Activated naive CD4-positive, alpha-beta T cell treated with anti-CD3 and anti-CD28 coated beads, Interleukin-2, amount 10 ng/mL, durations not matched to agents 7 days and 5 days (primary cell): ENCODE measurements around the gene PRR18.
"Not testable (repeated sequence)": the region's sequence is repeated elsewhere in the genome, so short reads cannot be mapped to it uniquely, and the experiment has no call there.

Source experiments
- CTCF ChIA-PET: fragments of 350-600 bp; sonication (Branson Sonifier 250); formaldehyde crosslinking; loops from one replicate; lab custom pipeline; 2021; ENCODE audit warnings: antibody characterized with exemption; lab: Charles Lee
- DNase-seq: peaks from one replicate; pipeline ENCODE4 v3.0.0-alpha.2; 2020
- H3K27ac Mint-ChIP-seq: one replicate; pipeline ENCODE4 v1.8.0; 2021; ENCODE audit warnings: mild to moderate bottlenecking, moderate library complexity, mixed read lengths
- H3K27me3 Mint-ChIP-seq: one replicate; pipeline ENCODE4 v1.8.0; 2021; ENCODE audit warnings: mild to moderate bottlenecking, mixed read lengths
- H3K36me3 Mint-ChIP-seq: one replicate; pipeline ENCODE4 v1.8.0; 2021; ENCODE audit warnings: mixed read lengths
- H3K4me1 Mint-ChIP-seq: one replicate; pipeline ENCODE4 v1.8.0; 2021; ENCODE audit warnings: mixed read lengths
- H3K4me3 Mint-ChIP-seq: one replicate; pipeline ENCODE4 v1.8.0; 2021; ENCODE audit warnings: mild to moderate bottlenecking, moderate library complexity, mixed read lengths
- H3K9me3 Mint-ChIP-seq: one replicate; pipeline ENCODE4 v1.8.0; 2021; ENCODE audit warnings: mixed read lengths

Gene PRR18, protein sequence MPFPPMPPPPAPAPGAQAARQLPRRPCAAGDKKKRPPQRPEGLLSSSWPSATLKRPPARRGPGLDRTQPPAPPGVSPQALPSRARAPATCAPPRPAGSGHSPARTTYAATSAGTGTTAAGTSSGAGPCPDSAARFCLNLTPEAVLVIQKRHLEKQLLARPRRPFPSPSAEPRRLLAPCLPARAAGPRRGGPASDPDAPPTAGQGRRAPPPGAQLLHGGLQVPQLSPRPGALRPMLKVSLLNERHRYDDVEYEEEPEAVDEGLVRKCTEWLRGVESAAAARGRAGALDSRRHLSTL

DNA sequence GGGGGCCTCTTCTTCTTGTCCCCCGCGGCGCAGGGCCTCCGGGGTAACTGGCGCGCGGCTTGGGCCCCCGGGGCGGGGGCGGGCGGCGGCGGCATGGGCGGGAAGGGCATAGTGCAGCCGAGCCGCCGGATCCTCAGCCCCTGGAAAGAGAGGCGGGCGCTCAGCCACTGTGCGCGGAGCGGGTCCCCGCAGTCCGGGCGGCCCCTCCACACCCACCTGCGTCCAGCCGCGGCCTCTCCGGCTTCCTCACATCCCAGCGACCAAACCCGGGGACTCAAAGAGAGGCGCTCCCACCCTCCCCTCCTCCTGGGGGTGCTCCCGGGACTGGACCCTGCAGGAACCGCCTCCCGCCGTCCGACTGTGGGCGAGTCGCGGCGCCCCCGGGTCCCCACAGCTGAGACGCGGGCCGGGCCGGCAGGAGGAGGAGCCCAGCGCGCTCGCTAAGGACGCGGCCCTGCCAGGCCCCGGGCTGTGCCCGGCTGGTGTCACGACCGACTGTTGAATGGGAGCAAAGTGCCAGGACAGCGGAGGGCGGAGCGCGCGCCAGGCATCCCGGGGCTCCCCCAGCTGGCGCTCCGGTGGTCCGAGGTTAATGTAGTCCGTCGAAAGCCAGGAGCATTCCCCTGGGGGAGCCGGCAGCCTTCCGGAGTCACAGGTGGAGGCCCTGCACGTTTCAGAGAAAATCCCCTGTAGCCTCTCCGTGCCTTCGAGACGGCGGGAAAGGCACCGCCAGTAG, at the start of gene PRR18:
TSS of gene PRR18 (minus strand) at position 360 of the 736 bp plus-strand sequence. CDS start at position 110, 250 bp downstream.
- no peak for DNase-seq
- Mint-ChIP-seq H3K4me3 (no peak within 1 kb of the TSS), H3K4me1 (peaks cover 3% of the 10 kb centered on the region), H3K27me3 (peaks cover 73% of the 10 kb centered on the region), H3K9me3 (no peaks in the 10 kb centered on the region), H3K36me3 (no peaks in the 10 kb centered on the region), H3K27ac (no peak within 1 kb of the TSS)
- CTCF ChIA-PET = interaction anchor here (2.0 kb wide), 2 partner anchors 73 to 93 kb away, joined by 6 to 8 read pairs; no protein-coding TSS in a partner anchor

DNA sequence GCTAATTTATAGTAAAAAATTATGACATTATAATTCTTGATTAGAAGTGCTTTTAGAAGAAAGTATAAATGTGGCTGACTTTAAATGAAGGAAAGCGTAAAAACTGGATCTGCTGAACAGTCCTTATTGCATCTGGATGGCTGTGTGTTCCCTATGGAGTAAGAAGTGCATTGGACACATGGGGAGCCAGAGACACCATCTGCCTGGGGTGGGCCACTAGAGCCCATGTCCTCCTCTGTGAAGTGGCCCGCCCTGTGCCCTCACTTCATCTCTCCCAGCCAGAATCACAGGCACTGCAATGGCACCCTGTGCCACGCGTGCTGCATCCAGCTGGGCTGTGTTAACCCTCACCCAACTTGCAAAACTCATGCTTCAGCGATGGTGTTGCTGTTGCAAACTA, 47.4 kb upstream of the PRR18 start:
- Mint-ChIP-seq H3K4me3 (no peak overlapping the region), H3K27ac (no peak overlapping the region), H3K4me1 (peaks cover 4% of the 10 kb centered on the region), H3K36me3 (no peaks in the 10 kb centered on the region), H3K9me3 (no peaks in the 10 kb centered on the region), H3K27me3 (peaks cover 60% of the 10 kb centered on the region)
- CTCF ChIA-PET = interaction anchor here (1.1 kb wide), 1 partner anchor 43 kb away, joined by 4 read pairs; no protein-coding TSS in a partner anchor
- no peak for DNase-seq

DNA sequence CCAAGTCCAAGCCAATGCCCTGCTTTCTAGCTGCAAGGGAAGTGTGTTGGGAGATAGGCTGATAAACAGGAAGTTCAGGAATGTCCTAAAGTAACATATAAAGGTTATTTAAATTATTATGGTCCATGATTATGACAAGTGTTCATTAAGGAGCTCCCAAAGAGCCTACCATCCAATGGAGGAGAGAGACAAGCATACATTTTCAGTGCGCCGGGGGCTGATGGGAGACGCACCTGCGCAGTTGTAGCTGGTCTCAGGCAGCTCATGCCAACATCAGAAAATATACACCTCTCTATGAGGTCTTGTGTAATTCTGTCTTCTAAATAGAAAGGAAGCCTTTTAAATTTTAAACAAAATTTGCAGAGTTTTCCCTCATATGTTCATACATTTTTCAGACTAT, 46.8 kb upstream of the PRR18 start:
- no peak overlapping the region for H3K4me3 Mint-ChIP-seq
- DNase-seq = no peak
- no peaks in the 10 kb centered on the region for H3K9me3 Mint-ChIP-seq
- no peak overlapping the region for H3K27ac Mint-ChIP-seq
- peaks cover 4% of the 10 kb centered on the region for H3K4me1 Mint-ChIP-seq
- peaks cover 62% of the 10 kb centered on the region for H3K27me3 Mint-ChIP-seq
- CTCF ChIA-PET = interaction anchor here (1.1 kb wide), 1 partner anchor 42 kb away, joined by 4 read pairs; no protein-coding TSS in a partner anchor
- H3K36me3 Mint-ChIP-seq = no peaks in the 10 kb centered on the region

DNA sequence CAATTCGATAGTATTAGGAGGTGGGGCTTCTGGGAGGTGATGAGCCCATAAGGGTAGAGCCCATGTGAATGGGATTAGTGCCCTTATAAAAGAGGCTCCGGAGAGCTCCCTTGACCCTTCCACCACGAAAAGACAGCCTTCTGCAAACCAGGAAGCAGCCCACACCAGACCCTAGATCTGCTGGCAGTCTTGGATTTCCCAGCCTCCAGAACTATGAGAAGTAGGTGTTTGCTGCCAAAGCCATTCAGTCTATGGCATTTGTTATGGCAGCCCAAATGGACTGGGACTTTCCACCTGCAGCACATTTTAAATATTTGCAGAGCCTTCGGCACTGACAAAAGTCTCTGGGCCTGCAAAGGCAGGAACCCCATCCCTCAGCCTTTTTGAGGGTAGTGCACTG, 46.0 kb upstream of the PRR18 start:
- Mint-ChIP-seq H3K9me3 (no peaks in the 10 kb centered on the region), H3K36me3 (no peaks in the 10 kb centered on the region), H3K27ac (no peak overlapping the region), H3K4me3 (no peak overlapping the region), H3K4me1 (peaks cover 4% of the 10 kb centered on the region), H3K27me3 (peaks cover 63% of the 10 kb centered on the region)
- DNase-seq = no peak
- CTCF ChIA-PET = no interaction called here

DNA sequence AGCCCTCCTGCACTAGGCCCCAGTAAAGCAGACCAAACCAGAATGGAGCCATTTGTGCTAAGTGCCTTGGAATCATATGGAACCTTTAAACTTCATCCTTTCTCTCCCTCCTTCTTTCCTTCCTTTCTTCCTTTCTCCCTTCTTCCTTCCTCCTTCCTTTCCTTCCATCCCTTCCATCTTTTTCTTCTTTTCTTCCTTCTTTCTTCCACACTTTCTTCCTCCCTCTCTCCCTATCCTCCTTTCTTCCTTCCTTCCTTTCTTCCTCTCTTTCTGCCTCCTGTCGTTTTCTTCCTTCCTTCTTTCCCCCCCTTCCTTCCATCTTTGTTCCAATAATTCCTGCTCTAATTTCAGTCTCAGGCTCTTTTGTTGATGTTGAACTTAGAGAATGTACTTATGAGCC, 45.3 kb upstream of the PRR18 start:
- CTCF ChIA-PET = interaction anchor here (0.6 kb wide), 1 partner anchor 53 kb away, joined by 3 read pairs; no protein-coding TSS in a partner anchor
- Mint-ChIP-seq H3K36me3 (no peaks in the 10 kb centered on the region), H3K27me3 (peaks cover 62% of the 10 kb centered on the region)

DNA sequence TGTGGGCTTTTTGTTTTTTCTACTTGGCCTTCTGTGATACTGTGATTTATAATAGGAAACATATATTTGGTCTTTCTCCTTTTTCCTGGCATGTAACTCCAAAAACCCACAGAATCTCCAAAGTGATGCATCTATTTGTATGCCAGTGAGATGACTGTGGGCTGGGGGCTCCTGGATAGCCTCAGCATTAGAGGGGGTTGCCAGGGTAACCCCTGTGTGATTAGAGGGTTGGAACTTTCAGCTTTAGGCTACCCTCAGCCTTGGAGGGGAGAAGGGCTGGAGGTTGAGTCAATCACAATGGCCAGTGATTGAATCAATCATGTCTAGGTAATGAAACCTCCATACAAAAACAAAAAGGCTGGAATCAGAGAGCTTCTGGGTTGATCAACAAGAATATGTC, 44.7 kb upstream of the PRR18 start:
- peaks cover 66% of the 10 kb centered on the region for H3K27me3 Mint-ChIP-seq
- no peaks in the 10 kb centered on the region for H3K9me3 Mint-ChIP-seq
- peaks cover 4% of the 10 kb centered on the region for H3K4me1 Mint-ChIP-seq
- CTCF ChIA-PET = no interaction called here
- H3K27ac Mint-ChIP-seq = no peak overlapping the region
- no peaks in the 10 kb centered on the region for H3K36me3 Mint-ChIP-seq
- DNase-seq = no peak
- H3K4me3 Mint-ChIP-seq = no peak overlapping the region

More for the DNA sequence above, 45.3 kb upstream of the PRR18 start:
- Mint-ChIP-seq H3K4me3 (no peak overlapping the region), H3K27ac (no peak overlapping the region), H3K4me1 (peaks cover 4% of the 10 kb centered on the region), H3K9me3 (no peaks in the 10 kb centered on the region)
- DNase-seq = no peak

DNA sequence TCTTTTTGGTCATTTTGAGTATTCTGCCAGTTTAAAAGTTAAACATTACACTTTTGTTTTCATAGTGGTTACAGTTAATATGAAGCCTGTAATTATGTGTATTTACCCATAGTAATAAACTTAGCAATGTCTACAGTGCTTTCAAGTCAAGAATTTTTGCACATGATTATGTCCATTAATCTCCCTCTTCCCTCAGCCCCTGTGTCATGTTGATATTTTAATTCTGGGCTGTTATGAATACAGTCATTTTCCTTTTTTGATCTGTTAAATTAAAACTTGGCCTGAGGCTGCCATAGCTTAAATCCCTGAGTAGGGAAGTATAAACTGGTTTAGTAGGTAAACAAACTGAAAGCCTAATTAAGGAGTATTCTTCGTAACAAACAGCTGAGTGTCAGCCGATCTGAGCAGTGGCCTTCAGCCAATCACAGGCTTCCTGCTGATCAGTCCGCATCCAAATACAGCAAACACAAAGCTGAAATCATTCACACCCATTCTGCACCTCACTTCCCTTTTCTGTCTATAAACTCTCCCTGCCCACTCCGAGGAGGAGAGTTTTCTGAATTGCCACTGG, 43.6 kb upstream of the PRR18 start:
- H3K27me3 Mint-ChIP-seq = peaks cover 63% of the 10 kb centered on the region
- CTCF ChIA-PET = no interaction called here
- DNase-seq = no peak

DNA sequence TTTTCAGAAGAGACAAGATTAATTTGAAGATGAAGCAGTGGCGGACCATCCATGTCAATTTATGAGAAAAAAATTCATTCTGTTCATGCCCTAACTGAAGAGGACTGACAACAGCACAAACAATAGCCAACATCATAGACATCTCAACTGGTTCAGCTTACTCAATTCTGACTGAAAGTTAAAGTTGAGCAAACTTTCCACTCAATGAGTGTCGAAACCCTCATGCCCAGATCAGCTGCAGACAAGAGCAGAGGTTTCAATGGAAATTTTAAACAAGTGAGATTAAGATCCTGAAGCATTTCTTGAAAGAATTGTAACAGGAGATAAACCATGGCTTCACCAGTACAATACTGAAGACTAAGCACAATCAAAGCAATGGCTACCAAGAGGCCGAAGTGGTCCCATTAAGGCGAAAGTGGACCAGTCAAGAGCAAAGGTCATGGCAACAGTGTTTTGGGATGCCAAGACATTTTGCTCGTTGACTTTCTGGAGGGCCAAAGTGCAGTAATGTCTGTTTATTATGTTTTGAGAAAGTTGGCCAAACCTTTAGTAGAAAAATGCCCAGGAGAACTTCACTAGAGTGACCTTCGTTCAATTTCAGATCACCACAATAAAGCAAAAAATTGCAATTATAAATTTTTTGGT, 40.2 kb upstream of the PRR18 start:
- CTCF ChIA-PET = no interaction called here
- Mint-ChIP-seq H3K4me1 (peaks cover 5% of the 10 kb centered on the region), H3K27ac (no peak overlapping the region), H3K36me3 (no peaks in the 10 kb centered on the region), H3K9me3 (no peaks in the 10 kb centered on the region), H3K4me3 (no peak overlapping the region), H3K27me3 (peaks cover 59% of the 10 kb centered on the region)
- DNase-seq = no peak

More for the DNA sequence above, 43.6 kb upstream of the PRR18 start:
- Mint-ChIP-seq H3K36me3 (no peaks in the 10 kb centered on the region), H3K4me3 (no peak overlapping the region), H3K27ac (no peak overlapping the region), H3K4me1 (peaks cover 4% of the 10 kb centered on the region), H3K9me3 (no peaks in the 10 kb centered on the region)

DNA sequence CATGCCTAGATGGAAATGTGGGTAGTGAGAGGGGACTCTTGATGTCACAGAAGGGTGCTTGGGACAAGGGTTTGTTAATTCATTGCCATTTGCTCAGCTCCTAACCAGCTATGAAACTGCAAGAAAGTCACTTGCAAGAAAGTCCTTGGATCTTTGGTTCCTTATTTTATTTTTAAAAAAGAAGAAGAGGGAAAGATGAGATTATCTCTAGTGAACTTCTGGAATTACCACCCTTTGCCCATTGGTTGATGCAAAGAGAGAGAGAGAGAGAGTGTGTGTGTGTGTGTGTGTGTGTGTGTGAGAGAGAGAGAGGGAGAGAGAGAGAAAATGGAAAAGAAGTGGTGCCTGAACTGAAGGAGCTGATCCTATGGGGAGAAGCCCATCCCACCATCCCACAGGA, 38.8 kb upstream of the PRR18 start:
- Mint-ChIP-seq H3K4me3 (no peak overlapping the region), H3K27ac (no peak overlapping the region), H3K36me3 (no peaks in the 10 kb centered on the region), H3K4me1 (peaks cover 6% of the 10 kb centered on the region), H3K9me3 (no peaks in the 10 kb centered on the region), H3K27me3 (peaks cover 52% of the 10 kb centered on the region)
- DNase-seq = no peak
- CTCF ChIA-PET = interaction anchor here (1.1 kb wide), 1 partner anchor 11 kb away, joined by 3 read pairs; no protein-coding TSS in a partner anchor

DNA sequence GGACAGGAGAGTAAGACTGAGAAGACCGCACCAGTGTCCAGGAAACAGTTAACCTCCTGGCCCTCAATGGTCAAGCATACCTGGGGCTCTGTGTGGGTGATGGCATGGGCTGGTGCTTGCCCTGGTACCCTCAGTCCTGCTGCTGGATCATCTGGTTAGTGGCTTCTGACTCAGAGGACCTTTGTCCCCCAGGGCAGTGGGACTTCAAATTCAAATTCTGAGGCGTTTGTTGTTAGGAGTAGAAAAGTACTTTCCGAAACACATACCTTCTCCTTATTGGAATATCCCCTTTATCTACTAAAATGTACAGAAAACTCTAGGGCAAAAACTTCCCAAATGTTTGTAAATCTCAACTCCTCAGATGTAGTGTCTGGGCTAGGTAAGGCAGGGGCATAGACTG, 38.3 kb upstream of the PRR18 start:
- H3K4me3 Mint-ChIP-seq = no peak overlapping the region
- H3K4me1 Mint-ChIP-seq = peaks cover 4% of the 10 kb centered on the region
- H3K27me3 Mint-ChIP-seq = peaks cover 52% of the 10 kb centered on the region
- H3K27ac Mint-ChIP-seq = no peak overlapping the region
- CTCF ChIA-PET = no interaction called here
- no peak for DNase-seq
- no peaks in the 10 kb centered on the region for H3K36me3 Mint-ChIP-seq
- no peaks in the 10 kb centered on the region for H3K9me3 Mint-ChIP-seq

DNA sequence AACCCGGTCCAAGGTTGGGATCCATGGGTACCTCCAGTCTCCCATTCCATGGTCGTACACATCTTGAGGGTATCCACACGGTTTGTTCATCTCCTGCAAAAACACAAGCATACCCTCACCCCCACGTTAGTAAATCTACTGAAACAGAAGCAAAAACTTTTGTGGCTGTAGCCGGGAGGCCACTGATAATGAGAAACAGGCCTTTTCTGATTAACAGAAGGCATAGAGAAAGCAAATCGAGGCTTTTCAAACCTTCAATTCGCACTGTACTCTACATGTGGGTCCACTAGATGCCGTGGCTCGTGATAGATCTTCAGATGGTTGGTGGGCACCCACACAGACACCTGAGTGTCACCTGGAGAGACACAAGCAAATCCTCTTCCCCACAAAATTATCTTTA, 37.5 kb upstream of the PRR18 start:
- DNase-seq, H3K27ac Mint-ChIP-seq, H3K4me1 Mint-ChIP-seq, H3K36me3 Mint-ChIP-seq, H3K4me3 Mint-ChIP-seq, H3K9me3 Mint-ChIP-seq: not testable (repeated sequence)
- CTCF ChIA-PET = interaction anchor here (1.0 to 1.5 kb wide), 3 partner anchors 33 to 55 kb away, joined by 3 to 5 read pairs (median 4); no protein-coding TSS in a partner anchor
- peaks cover 49% of the 10 kb centered on the region for H3K27me3 Mint-ChIP-seq

DNA sequence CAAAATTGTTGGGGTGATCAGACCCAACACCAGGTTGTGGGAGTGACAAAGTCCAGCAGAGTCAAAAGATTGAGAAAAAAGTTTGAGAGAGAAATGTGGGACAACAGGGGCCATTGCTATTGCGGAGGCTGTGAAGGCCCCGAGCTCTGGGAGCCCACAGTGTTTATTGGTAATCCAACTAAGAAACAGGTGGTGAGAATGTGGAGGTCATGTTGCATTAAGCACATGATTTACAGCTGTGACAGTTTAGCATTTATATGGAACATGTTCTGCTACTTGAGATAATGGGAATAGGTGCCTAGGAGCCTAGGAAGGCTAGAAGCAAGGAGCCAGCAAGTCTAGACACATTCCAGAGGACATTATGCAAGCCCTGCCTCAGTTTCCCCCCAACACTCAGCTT, 36.7 kb upstream of the PRR18 start:
- not testable (repeated sequence) for H3K27ac Mint-ChIP-seq, H3K4me1 Mint-ChIP-seq, H3K4me3 Mint-ChIP-seq, DNase-seq, H3K9me3 Mint-ChIP-seq, H3K36me3 Mint-ChIP-seq
- H3K27me3 Mint-ChIP-seq = peaks cover 41% of the 10 kb centered on the region
- CTCF ChIA-PET = interaction anchor here (1.0 to 1.5 kb wide), 3 partner anchors 32 to 56 kb away, joined by 3 to 5 read pairs (median 4); no protein-coding TSS in a partner anchor

DNA sequence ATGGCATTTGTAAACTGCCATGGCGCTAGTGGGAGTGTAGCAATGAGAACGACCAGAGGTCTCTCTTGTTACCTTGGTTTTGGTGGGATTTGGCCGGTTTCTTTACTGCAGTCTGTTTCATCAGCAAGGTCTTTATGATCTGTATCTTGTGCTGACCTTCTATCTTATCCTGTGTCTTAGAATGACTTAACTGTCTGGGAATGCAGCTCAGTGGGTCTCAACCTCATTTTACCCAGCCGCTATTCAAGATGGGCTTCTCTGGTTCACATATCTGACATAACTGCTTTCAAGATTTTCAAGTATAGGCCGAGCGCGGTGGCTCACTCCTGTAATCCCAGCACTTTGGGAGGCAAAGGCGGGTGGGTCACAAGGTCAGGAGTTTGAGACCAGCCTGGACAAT, 36.0 kb upstream of the PRR18 start:
- H3K4me3 Mint-ChIP-seq = no peak overlapping the region

DNA sequence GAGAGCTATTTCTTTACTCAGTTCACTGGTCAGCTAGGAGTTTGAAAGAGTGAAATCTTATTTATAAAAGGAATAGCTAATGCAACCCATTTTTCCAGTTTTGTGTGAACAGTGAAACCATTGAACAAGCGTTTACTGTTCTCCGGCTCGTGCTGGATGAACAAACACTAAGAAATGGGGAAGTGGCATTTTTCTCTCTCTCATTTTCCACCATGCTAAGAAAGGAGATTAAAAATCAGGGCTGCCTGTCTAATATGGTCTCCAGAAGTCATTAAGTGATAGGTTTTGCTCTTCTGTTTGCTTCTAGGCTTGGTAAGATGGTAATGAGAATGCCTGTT, 34.9 kb upstream of the PRR18 start:
- peak overlapping the region; percentile 85 for H3K4me3 Mint-ChIP-seq
- H3K4me1 Mint-ChIP-seq = peaks cover 4% of the 10 kb centered on the region
- CTCF ChIA-PET = interaction anchor here (0.8 kb wide), 1 partner anchor 38 kb away, joined by 4 read pairs; no protein-coding TSS in a partner anchor
- H3K9me3 Mint-ChIP-seq = no peaks in the 10 kb centered on the region
- peak overlapping the region; percentile 38 for H3K27ac Mint-ChIP-seq
- DNase-seq = no peak
- peaks cover 27% of the 10 kb centered on the region for H3K27me3 Mint-ChIP-seq
- H3K36me3 Mint-ChIP-seq = peaks cover 4% of the 10 kb centered on the region

More for the DNA sequence above, 36.0 kb upstream of the PRR18 start:
- Mint-ChIP-seq H3K27ac (no peak overlapping the region), H3K4me1 (peaks cover 4% of the 10 kb centered on the region), H3K36me3 (no peaks in the 10 kb centered on the region), H3K9me3 (no peaks in the 10 kb centered on the region), H3K27me3 (peaks cover 35% of the 10 kb centered on the region)
- no peak for DNase-seq
- CTCF ChIA-PET = interaction anchor here (1.5 kb wide), 1 partner anchor 37 kb away, joined by 5 read pairs; no protein-coding TSS in a partner anchor
